Activated naive CD4-positive, alpha-beta T cell treated with anti-CD3 and anti-CD28 coated beads, Interleukin-2, amount 10 ng/mL, durations not matched to agents 7 days and 5 days (primary cell): ENCODE data around the gene PCDHGB4.

Source experiments
- CTCF ChIA-PET: fragments of 350-600 bp; sonication (Branson Sonifier 250); formaldehyde crosslinking; loops from one replicate; lab custom pipeline; 2021; ENCODE audit warnings: antibody characterized with exemption; lab: Charles Lee
- DNase-seq: peaks from one replicate; pipeline ENCODE4 v3.0.0-alpha.2; 2020
- H3K27ac Mint-ChIP-seq: one replicate; pipeline ENCODE4 v1.8.0; 2021; ENCODE audit warnings: mild to moderate bottlenecking, moderate library complexity, mixed read lengths
- H3K27me3 Mint-ChIP-seq: one replicate; pipeline ENCODE4 v1.8.0; 2021; ENCODE audit warnings: mild to moderate bottlenecking, mixed read lengths
- H3K36me3 Mint-ChIP-seq: one replicate; pipeline ENCODE4 v1.8.0; 2021; ENCODE audit warnings: mixed read lengths
- H3K4me1 Mint-ChIP-seq: one replicate; pipeline ENCODE4 v1.8.0; 2021; ENCODE audit warnings: mixed read lengths
- H3K4me3 Mint-ChIP-seq: one replicate; pipeline ENCODE4 v1.8.0; 2021; ENCODE audit warnings: mild to moderate bottlenecking, moderate library complexity, mixed read lengths
- H3K9me3 Mint-ChIP-seq: one replicate; pipeline ENCODE4 v1.8.0; 2021; ENCODE audit warnings: mixed read lengths

The PCDHGB4 gene

DNA sequence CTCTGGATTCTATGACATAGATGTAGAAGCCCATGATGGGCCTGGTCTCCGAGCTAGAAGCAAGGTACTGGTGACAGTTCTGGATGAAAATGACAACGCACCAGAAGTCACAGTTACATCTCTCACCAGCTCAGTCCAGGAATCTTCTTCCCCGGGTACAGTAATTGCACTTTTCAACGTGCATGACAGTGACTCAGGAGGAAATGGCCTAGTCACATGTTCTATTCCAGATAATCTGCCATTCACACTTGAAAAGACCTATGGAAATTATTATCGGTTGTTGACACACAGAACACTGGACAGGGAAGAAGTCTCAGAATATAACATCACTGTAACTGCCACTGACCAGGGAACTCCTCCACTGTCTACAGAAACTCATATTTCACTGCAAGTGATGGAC lies 31.4 kb upstream of the PCDHGB4 start:
- CTCF ChIA-PET: interaction anchor here (0.9 to 1.3 kb wide), 7 partner anchors 9 to 208 kb away, joined by 3 to 5 read pairs (median 3); partner anchors contain the start of genes PCDHGA3 and PCDHGA6
- no peaks in the 10 kb centered on the region for H3K4me1 Mint-ChIP-seq
- peaks cover 50% of the 10 kb centered on the region for H3K27me3 Mint-ChIP-seq
- H3K9me3 Mint-ChIP-seq: peaks cover 30% of the 10 kb centered on the region
- no peak for DNase-seq
- no peak overlapping the region for H3K27ac Mint-ChIP-seq
- H3K4me3 Mint-ChIP-seq: no peak overlapping the region
- H3K36me3 Mint-ChIP-seq: peaks cover 8% of the 10 kb centered on the region

DNA sequence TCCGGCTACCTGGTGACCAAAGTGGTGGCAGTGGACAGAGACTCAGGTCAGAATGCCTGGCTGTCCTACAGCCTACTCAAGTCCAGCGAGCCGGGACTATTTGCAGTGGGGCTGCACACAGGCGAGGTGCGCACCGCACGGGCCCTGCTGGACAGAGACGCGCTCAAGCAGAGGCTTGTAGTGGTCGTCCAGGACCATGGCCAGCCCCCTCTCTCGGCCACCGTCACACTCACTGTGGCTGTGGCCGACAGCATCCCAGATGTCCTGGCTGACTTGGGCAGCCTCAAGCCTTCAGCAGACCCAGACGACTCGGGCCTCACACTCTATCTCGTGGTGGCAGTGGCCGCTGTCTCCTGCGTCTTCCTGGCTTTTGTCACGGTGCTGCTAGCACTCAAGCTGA lies 30.5 kb upstream of the PCDHGB4 start:
- no peak for DNase-seq
- peaks cover 8% of the 10 kb centered on the region for H3K36me3 Mint-ChIP-seq
- H3K27me3 Mint-ChIP-seq: peaks cover 52% of the 10 kb centered on the region
- H3K9me3 Mint-ChIP-seq: peaks cover 33% of the 10 kb centered on the region
- CTCF ChIA-PET: no interaction called here
- no peaks in the 10 kb centered on the region for H3K4me1 Mint-ChIP-seq
- H3K27ac Mint-ChIP-seq: no peak overlapping the region
- H3K4me3 Mint-ChIP-seq: no peak overlapping the region

DNA sequence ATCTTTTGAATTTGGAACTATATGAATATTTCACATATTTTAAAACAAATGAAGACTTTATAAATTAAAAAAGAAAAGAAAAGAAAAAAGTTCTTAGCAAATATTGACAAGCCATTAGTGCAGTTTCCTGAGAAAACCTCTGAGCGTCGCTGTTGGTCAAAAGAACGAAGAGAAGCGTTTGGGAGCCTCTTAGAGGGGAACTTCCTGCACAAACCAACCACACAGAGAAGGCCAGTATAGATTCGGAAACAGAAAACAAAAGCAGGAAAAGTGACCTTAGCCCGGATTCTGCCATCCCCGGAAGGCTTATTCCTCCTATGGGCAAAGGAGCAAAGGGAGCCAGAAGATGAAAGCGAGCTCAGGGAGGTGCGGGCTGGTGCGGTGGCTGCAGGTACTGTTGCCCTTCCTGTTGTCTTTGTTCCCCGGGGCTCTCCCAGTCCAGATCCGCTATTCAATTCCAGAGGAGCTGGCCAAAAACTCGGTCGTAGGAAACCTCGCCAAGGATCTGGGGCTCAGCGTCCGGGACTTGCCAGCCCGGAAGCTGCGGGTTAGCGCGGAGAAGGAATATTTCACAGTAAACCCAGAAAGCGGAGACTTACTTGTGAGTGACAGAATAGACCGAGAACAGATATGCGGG lies 27.6 kb upstream of the PCDHGB4 start, which contains the start of gene PCDHGB2:
Gene PCDHGB2 (plus strand): TSS at position 205 of the 637 bp plus-strand sequence. CDS start 142 bp downstream, at position 347.
- Mint-ChIP-seq H3K4me3 (peak within 1 kb of the TSS; percentile 65), H3K4me1 (no peaks in the 10 kb centered on the region), H3K9me3 (peaks cover 38% of the 10 kb centered on the region), H3K36me3 (peaks cover 12% of the 10 kb centered on the region), H3K27me3 (peaks cover 63% of the 10 kb centered on the region), H3K27ac (peak within 1 kb of the TSS; percentile 33)
- DNase-seq: no peak
- CTCF ChIA-PET: interaction anchor here (0.7 to 1.1 kb wide), 5 partner anchors 10 to 204 kb away, joined by 3 to 6 read pairs (median 4); partner anchors contain the start of genes PCDHGA11, PCDHGA3 and PCDHGB3

DNA sequence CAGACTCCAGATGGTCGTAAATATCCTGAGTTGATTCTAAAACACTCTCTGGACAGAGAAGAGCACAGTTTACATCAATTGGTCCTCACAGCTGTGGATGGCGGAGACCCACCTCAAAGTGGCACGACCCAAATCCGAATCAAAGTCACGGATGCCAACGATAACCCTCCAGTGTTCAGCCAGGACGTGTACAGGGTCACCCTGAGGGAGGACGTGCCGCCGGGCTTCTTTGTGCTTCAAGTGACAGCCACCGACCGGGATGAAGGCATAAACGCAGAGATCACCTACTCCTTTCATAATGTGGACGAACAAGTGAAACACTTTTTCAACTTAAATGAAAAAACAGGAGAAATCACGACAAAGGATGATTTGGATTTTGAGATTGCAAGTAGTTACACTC lies 26.8 kb upstream of the PCDHGB4 start:
- Mint-ChIP-seq H3K4me3 (peak overlapping the region; percentile 18), H3K4me1 (no peaks in the 10 kb centered on the region), H3K27ac (peak overlapping the region; percentile 42), H3K36me3 (peaks cover 12% of the 10 kb centered on the region), H3K9me3 (peaks cover 41% of the 10 kb centered on the region), H3K27me3 (peaks cover 63% of the 10 kb centered on the region)
- CTCF ChIA-PET: interaction anchor here (0.7 to 1.1 kb wide), 2 partner anchors 9 to 152 kb away, joined by 3 to 6 read pairs; partner anchors contain the start of gene PCDHGB3
- no peak for DNase-seq

DNA sequence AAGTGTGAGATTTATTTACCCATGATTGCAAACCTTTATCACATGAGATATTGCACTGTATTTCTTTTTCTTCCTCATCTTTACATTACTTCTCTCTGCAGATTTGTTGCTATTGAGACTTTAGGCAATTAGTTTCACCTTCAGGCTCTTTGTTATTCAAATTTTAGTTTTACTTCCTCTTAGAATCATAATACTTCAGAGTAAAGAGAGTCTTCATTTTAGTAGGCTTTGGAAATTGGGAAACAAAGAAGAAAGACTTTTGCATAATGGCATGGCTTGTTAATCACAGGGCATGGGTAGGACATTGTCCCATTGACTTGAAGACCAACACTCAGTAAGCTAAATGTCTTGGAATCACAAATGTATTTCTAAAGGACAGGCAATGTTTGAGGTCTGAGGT lies 24.8 kb upstream of the PCDHGB4 start:
- CTCF ChIA-PET: interaction anchor here (1.5 kb wide), 1 partner anchor 44 kb away, joined by 4 read pairs; no protein-coding TSS in a partner anchor
- peaks cover 63% of the 10 kb centered on the region for H3K27me3 Mint-ChIP-seq
- H3K4me3 Mint-ChIP-seq: no peak overlapping the region
- H3K27ac Mint-ChIP-seq: no peak overlapping the region
- no peaks in the 10 kb centered on the region for H3K4me1 Mint-ChIP-seq
- DNase-seq: no peak
- peaks cover 38% of the 10 kb centered on the region for H3K9me3 Mint-ChIP-seq
- H3K36me3 Mint-ChIP-seq: peaks cover 12% of the 10 kb centered on the region

DNA sequence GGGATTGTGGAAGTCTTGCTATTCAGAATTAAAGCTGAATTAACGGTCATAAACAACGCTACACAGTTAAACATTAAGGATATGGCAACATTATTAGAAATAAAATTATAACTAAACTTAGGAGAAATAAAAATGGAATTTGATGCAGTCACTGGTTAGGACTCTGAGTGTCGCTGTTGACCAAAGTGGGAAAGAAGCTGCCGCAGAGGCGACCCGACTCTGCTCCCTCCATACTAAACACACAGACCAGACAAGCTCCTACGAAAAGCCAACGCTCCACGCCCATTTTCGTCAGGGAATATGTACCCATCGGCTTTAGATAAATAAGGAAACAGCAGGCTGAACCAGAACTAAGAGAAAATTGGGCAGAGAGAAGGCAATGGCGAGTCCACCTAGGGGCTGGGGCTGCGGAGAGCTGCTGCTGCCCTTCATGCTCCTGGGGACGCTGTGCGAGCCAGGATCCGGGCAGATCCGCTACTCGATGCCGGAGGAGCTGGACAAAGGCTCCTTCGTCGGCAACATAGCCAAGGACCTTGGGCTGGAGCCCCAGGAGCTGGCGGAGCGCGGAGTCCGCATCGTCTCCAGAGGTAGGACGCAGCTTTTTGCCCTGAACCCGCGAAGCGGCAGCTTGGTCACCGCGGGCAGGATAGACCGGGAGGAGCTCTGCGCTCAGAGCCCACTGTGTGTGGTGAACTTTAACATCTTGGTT lies 23.4 kb upstream of the PCDHGB4 start, which contains the start of gene PCDHGA5:
Gene PCDHGA5 (plus strand): TSS at position 211 of the 709 bp plus-strand sequence. CDS start 169 bp downstream, at position 380.
- no peak for DNase-seq
- Mint-ChIP-seq H3K4me3 (no peak within 1 kb of the TSS), H3K4me1 (no peaks in the 10 kb centered on the region), H3K27ac (peak within 1 kb of the TSS; percentile 24), H3K9me3 (peaks cover 38% of the 10 kb centered on the region), H3K36me3 (peaks cover 12% of the 10 kb centered on the region), H3K27me3 (peaks cover 67% of the 10 kb centered on the region)
- CTCF ChIA-PET: interaction anchor here (0.7 to 1.5 kb wide), 4 partner anchors 16 to 57 kb away, joined by 3 to 4 read pairs (median 3); partner anchors contain the start of genes PCDHGA1 and PCDHGA11

DNA sequence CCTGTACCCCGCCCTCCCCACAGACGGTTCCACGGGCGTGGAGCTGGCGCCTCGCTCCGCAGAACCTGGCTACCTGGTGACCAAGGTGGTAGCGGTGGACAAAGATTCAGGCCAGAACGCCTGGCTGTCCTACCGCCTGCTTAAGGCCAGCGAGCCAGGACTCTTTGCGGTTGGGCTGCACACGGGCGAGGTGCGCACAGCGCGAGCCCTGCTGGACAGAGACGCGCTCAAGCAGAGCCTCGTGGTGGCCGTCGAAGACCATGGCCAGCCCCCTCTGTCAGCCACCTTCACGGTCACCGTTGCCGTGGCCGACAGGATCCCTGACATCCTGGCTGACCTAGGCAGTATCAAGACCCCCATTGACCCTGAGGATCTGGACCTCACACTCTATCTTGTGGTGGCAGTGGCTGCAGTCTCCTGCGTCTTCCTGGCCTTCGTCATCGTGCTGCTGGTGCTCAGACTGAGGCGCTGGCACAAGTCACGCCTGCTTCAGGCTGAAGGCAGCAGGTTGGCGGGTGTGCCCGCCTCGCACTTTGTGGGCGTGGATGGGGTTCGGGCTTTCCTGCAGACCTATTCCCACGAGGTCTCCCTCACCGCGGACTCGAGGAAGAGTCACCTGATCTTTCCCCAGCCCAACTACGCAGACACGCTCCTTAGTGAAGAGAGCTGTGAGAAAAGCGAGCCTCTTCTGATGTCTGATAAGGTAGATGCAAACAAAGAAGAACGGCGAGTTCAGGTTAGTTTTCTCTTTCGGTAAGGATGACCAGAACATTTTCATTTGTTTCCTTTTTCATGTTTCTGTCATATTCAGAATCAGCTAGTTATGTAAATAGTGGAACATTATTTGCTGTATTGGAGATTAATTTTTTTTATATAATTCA lies 21.2 kb upstream of the PCDHGB4 start:
- Mint-ChIP-seq H3K27ac (no peak overlapping the region), H3K9me3 (peaks cover 34% of the 10 kb centered on the region), H3K36me3 (peaks cover 8% of the 10 kb centered on the region), H3K4me3 (no peak overlapping the region), H3K27me3 (peaks cover 72% of the 10 kb centered on the region), H3K4me1 (peaks cover 2% of the 10 kb centered on the region)
- DNase-seq: no peak
- CTCF ChIA-PET: no interaction called here

DNA sequence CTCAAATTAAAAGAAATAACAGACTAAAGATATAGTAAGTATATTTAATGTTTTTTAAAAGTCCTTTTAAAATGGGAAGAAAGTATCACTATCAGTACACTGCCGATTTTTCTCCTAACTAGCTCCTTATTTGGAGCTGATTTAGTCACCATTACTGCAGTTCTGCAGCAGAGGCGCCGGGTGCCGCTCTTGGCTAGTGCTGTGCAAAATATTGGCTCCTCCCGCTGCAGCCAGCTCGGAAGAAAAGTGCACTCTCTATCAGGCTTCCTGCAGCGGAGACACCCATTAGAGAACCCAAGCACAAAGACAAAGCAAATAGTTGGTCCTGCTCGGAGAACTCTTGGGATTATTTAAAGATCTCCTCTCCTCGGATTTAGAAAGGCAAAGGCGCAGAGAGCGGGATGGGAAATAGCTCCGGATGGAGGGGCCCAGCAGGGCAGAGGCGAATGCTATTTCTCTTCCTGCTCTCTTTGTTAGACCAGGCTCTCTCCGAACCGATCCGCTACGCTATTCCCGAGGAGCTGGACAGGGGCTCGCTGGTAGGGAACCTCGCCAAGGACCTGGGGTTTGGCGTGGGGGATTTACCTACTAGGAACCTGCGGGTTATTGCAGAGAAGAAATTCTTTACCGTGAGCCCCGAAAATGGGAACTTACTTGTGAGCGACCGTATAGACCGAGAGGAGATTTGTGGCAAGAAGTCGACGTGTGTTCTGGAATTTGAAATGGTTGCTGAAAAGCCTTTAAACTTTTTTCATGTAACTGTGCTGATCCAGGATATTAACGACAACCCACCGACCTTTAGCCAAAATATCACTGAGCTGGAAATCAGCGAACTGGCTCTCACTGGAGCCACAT lies 17.3 kb upstream of the PCDHGB4 start, which contains the start of gene PCDHGB3:
Gene PCDHGB3 (plus strand): TSS at position 249 of the 855 bp plus-strand sequence. CDS start 153 bp downstream, at position 402.
- peaks cover 31% of the 10 kb centered on the region for H3K9me3 Mint-ChIP-seq
- peaks cover 4% of the 10 kb centered on the region for H3K36me3 Mint-ChIP-seq
- no peak within 1 kb of the TSS for H3K27ac Mint-ChIP-seq
- peak within 1 kb of the TSS; percentile 62 for H3K4me3 Mint-ChIP-seq
- DNase-seq: peak; percentile 53
- peaks cover 74% of the 10 kb centered on the region for H3K27me3 Mint-ChIP-seq
- CTCF ChIA-PET: interaction anchor here (0.7 to 2.0 kb wide), 27 partner anchors 10 to 549 kb away, joined by 3 to 12 read pairs (median 3); partner anchors contain the start of genes PCDHA5, PCDHGA12, PCDHGB4 and PCDHGB5
- H3K4me1 Mint-ChIP-seq: peaks cover 4% of the 10 kb centered on the region

DNA sequence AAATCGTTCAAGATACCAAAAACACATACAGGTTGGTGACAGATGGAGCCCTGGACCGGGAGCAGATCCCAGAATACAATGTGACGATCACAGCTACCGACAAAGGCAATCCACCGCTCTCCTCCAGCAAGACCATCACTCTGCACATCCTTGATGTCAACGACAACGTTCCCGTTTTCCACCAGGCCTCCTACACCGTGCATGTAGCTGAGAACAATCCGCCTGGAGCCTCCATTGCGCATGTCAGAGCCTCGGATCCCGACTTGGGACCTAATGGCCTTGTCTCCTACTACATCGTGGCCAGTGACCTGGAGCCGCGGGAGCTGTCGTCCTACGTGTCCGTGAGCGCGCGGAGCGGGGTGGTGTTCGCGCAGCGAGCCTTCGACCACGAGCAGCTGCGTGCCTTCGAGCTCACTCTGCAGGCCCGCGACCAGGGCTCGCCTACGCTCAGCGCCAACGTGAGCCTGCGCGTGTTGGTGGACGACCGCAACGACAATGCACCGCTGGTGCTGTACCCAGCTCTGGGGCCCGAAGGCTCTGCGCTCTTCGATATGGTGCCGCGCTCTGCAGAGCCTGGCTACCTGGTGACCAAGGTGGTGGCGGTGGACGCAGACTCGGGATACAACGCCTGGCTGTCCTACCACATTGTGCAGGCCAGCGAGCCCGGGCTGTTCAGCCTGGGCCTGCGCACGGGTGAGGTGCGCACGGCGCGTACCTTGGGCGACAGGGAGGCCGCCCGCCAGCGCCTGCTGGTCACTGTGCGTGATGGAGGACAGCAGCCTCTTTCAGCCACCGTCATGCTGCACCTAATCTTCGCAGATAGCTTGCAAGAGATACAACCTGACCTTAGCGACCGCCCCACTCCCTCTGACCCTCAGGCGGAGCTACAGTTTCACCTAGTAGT lies 15.7 kb upstream of the PCDHGB4 start:
- peaks cover 4% of the 10 kb centered on the region for H3K36me3 Mint-ChIP-seq
- CTCF ChIA-PET: interaction anchor here (1.3 to 1.6 kb wide), 2 partner anchors 52 to 58 kb away, joined by 3 read pairs; partner anchors contain the start of genes PCDHGA12 and TAF7
- H3K27me3 Mint-ChIP-seq: peaks cover 70% of the 10 kb centered on the region
- DNase-seq: no peak
- H3K9me3 Mint-ChIP-seq: peaks cover 27% of the 10 kb centered on the region
- H3K4me3 Mint-ChIP-seq: no peak overlapping the region
- H3K4me1 Mint-ChIP-seq: peaks cover 4% of the 10 kb centered on the region
- no peak overlapping the region for H3K27ac Mint-ChIP-seq

DNA sequence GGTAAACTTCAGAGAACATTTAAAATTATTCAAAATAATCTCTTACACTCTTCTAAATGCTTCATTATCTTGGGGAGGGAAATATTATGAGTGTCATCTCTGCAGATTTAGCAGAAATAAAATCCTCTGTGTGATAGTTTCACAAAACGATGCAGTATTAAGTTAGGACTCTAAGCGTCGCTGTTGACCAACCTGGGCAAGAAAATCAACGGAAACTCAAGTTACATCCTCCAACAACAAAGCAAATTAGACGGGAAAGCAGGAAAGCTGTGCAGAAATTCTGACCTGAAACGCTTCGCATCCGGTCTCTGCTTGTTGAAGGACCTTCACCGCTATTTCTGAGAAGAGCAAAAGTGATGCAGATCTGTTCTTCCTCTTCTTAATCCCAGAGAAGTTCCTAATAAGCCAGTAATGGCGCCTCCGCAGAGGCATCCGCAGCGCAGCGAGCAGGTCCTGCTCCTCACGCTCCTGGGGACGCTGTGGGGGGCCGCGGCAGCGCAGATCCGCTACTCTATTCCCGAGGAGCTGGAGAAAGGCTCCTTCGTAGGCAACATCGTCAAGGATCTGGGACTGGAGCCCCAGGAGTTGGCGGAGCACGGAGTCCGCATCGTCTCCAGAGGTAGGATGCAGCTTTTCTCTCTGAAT lies 13.7 kb upstream of the PCDHGB4 start, which contains the start of gene PCDHGA6:
Gene PCDHGA6 (plus strand): TSS at position 219 of the 645 bp plus-strand sequence. CDS start 193 bp downstream, at position 412.
- CTCF ChIA-PET: interaction anchor here (1.0 to 1.7 kb wide), 6 partner anchors 17 to 140 kb away, joined by 3 to 6 read pairs (median 4); partner anchors contain the start of gene PCDHGA10
- no peak for DNase-seq
- Mint-ChIP-seq H3K9me3 (peaks cover 29% of the 10 kb centered on the region), H3K4me1 (peaks cover 4% of the 10 kb centered on the region), H3K36me3 (peaks cover 4% of the 10 kb centered on the region), H3K4me3 (peak within 1 kb of the TSS; percentile 12), H3K27ac (no peak within 1 kb of the TSS), H3K27me3 (peaks cover 67% of the 10 kb centered on the region)

DNA sequence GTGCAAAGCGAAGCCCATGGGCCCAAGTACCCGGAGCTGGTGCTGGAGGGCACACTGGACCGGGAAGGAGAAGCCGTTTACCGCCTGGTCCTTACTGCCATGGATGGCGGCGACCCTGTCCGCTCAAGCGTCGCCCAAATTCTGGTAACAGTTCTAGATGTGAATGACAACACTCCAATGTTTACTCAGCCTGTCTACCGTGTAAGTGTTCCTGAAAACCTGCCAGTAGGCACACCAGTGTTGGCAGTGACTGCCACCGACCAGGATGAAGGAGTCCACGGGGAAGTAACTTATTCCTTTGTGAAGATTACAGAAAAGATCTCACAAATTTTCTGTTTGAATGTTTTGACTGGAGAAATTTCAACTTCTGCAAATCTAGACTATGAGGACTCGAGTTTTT lies 12.9 kb upstream of the PCDHGB4 start:
- DNase-seq: no peak
- Mint-ChIP-seq H3K9me3 (peaks cover 29% of the 10 kb centered on the region), H3K4me1 (peaks cover 4% of the 10 kb centered on the region)

More for the DNA sequence above, 12.9 kb upstream of the PCDHGB4 start:
- Mint-ChIP-seq H3K36me3 (peaks cover 4% of the 10 kb centered on the region), H3K27me3 (peaks cover 61% of the 10 kb centered on the region), H3K27ac (no peak overlapping the region), H3K4me3 (no peak overlapping the region)
- CTCF ChIA-PET: interaction anchor here (1.0 to 1.6 kb wide), 4 partner anchors 22 to 139 kb away, joined by 3 to 6 read pairs (median 4); partner anchors contain the start of gene PCDHGA10
